H9 (cell line): ENCODE data around the gene SELENOF. TPM values are rescaled to one million over a fixed set of nuclear protein-coding genes. Genes with fewer than 3 reads are reported as not detected.

ENCODE experiments used
- DNase-seq: peaks from one replicate; pipeline ENCODE4 v3.0.0-alpha.2; 2017
- H2AFZ ChIP-seq: one replicate; pipeline ENCODE4 v1.6.1; 2013; ENCODE audit warnings: mild to moderate bottlenecking, low read length, control low read depth, moderate library complexity
- H2AK5ac ChIP-seq: 2 replicates; pipeline ENCODE4 v1.6.1; 2013; ENCODE audit warnings: low read length, control low read depth, mixed read lengths; ENCODE audit not compliant: insufficient read length
- H2BK120ac ChIP-seq: one replicate; pipeline ENCODE4 v1.6.1; 2013; ENCODE audit warnings: low read depth, mild to moderate bottlenecking, low read length, control low read depth, inconsistent platforms; ENCODE audit not compliant: poor library complexity, severe bottlenecking
- H2BK12ac ChIP-seq: 2 replicates; pipeline ENCODE4 v1.6.1; 2013; ENCODE audit warnings: low read length, control low read depth, mixed read lengths, low read depth; ENCODE audit not compliant: insufficient read length
- H2BK15ac ChIP-seq: 2 replicates; pipeline ENCODE4 v1.6.1; 2013; ENCODE audit warnings: low read depth, low read length, control low read depth
- H2BK20ac ChIP-seq: one replicate; pipeline ENCODE4 v1.6.1; 2013; ENCODE audit warnings: low read depth, mild to moderate bottlenecking, low read length, control low read depth, inconsistent platforms; ENCODE audit not compliant: poor library complexity, severe bottlenecking
- H2BK5ac ChIP-seq: 2 replicates; pipeline ENCODE4 v1.6.1; 2013; ENCODE audit warnings: low read length, control low read depth, mixed read lengths; ENCODE audit not compliant: insufficient read length
- H3K14ac ChIP-seq: 2 replicates; pipeline ENCODE4 v1.6.1; 2013; ENCODE audit warnings: low read length, control low read depth; ENCODE audit not compliant: insufficient read depth
- H3K18ac ChIP-seq: 2 replicates; pipeline ENCODE4 v1.6.1; 2013; ENCODE audit warnings: low read depth, mild to moderate bottlenecking, mixed read lengths, low read length, control low read depth; ENCODE audit not compliant: insufficient read length
- H3K23ac ChIP-seq: 2 replicates; pipeline ENCODE4 v1.6.1; 2013; ENCODE audit warnings: low read length, control low read depth, mixed read lengths, low read depth; ENCODE audit not compliant: insufficient read length
- H3K23me2 ChIP-seq: 2 replicates; pipeline ENCODE4 v1.6.1; 2013; ENCODE audit warnings: low read depth, mild to moderate bottlenecking, mixed read lengths, low read length, control low read depth; ENCODE audit not compliant: insufficient read length, poor library complexity, severe bottlenecking
- H3K27ac ChIP-seq: 2 replicates; pipeline ENCODE4 v1.5.1; 2013; ENCODE audit warnings: low read length, control low read depth, mixed read lengths, low read depth; ENCODE audit not compliant: insufficient read length
- H3K27me3 ChIP-seq: 2 replicates; pipeline ENCODE4 v1.6.1; 2013; ENCODE audit warnings: low read length, control low read depth, inconsistent platforms; ENCODE audit not compliant: insufficient read depth
- H3K4ac ChIP-seq: 2 replicates; pipeline ENCODE4 v1.6.1; 2013; ENCODE audit warnings: low read depth, mild to moderate bottlenecking, control low read depth, inconsistent platforms, low read length, moderate library complexity
- H3K4me1 ChIP-seq: 2 replicates; pipeline ENCODE4 v1.6.1; 2013; ENCODE audit warnings: low read length, control low read depth, inconsistent platforms; ENCODE audit not compliant: insufficient read depth
- H3K4me2 ChIP-seq: 2 replicates; pipeline ENCODE4 v1.6.1; 2013; ENCODE audit warnings: low read length, control low read depth, mixed read lengths; ENCODE audit not compliant: insufficient read length, insufficient read depth
- H3K56ac ChIP-seq: 2 replicates; pipeline ENCODE4 v1.6.1; 2013; ENCODE audit warnings: low read depth, mild to moderate bottlenecking, mixed read lengths, low read length, control low read depth; ENCODE audit not compliant: insufficient read length
- H3K79me1 ChIP-seq: 2 replicates; pipeline ENCODE4 v1.6.1; 2013; ENCODE audit warnings: low read depth, mild to moderate bottlenecking, moderate library complexity, low read length, control low read depth, inconsistent platforms; ENCODE audit not compliant: insufficient read depth, poor library complexity, severe bottlenecking
- H3K79me2 ChIP-seq: 2 replicates; pipeline ENCODE4 v1.6.1; 2013; ENCODE audit warnings: low read length, control low read depth, inconsistent platforms; ENCODE audit not compliant: insufficient read depth
- H3K9ac ChIP-seq: 2 replicates; pipeline ENCODE4 v1.6.1; 2013; ENCODE audit warnings: low read length, control low read depth, mixed read lengths; ENCODE audit not compliant: insufficient read length; ENCODE audit errors: extremely low read depth
- H3K9me3 ChIP-seq: one replicate; pipeline ENCODE4 v1.6.1; 2013; ENCODE audit warnings: low read depth, low read length, inconsistent platforms; ENCODE audit not compliant: control insufficient read depth
- H3T11ph ChIP-seq: one replicate; pipeline ENCODE4 v1.6.1; 2013; ENCODE audit warnings: mild to moderate bottlenecking, low read length, control low read depth, inconsistent platforms
- H4K20me1 ChIP-seq: one replicate; pipeline ENCODE4 v1.6.1; 2013; ENCODE audit not compliant: control insufficient read depth, insufficient read length, insufficient read depth
- H4K5ac ChIP-seq: 2 replicates; pipeline ENCODE4 v1.6.1; 2013; ENCODE audit warnings: low read depth, mild to moderate bottlenecking, mixed read lengths, low read length, control low read depth; ENCODE audit not compliant: insufficient read length
- H4K8ac ChIP-seq: replicated peaks from 2 replicates; pipeline ENCODE4 v1.6.1; 2013; ENCODE audit warnings: low read length, control low read depth, mixed read lengths, low read depth; ENCODE audit not compliant: insufficient read length
- H4K91ac ChIP-seq: 2 replicates; pipeline ENCODE4 v1.6.1; 2013; ENCODE audit warnings: low read depth, mild to moderate bottlenecking, moderate library complexity, mixed read lengths, low read length, control low read depth; ENCODE audit not compliant: insufficient read length
- H3K27ac Mint-ChIP-seq, 3 experiments: 2 replicates in 2 of 3; 3 replicates in 1 of 3; pipeline ENCODE4 v1.8.0; 2020 to 2021; ENCODE audit warnings: mixed read lengths in 3 of 3, mild to moderate bottlenecking in 1 of 3, moderate library complexity in 1 of 3
- H3K27me3 Mint-ChIP-seq: 2 replicates; pipeline ENCODE4 v1.8.0; 2021; ENCODE audit warnings: low read depth, mild to moderate bottlenecking, moderate library complexity, mixed read lengths
- H3K36me3 Mint-ChIP-seq, 3 experiments: 2 replicates in 2 of 3; 3 replicates in 1 of 3; pipeline ENCODE4 v1.8.0; 2020 to 2021; ENCODE audit warnings: low read depth in 3 of 3, mixed read lengths in 3 of 3; ENCODE audit not compliant: insufficient read depth in 1 of 3
- H3K4me1 Mint-ChIP-seq, 2 experiments: 2 replicates each; pipeline ENCODE4 v1.8.0; 2020; ENCODE audit warnings: mixed read lengths in 2 of 2
- H3K4me3 Mint-ChIP-seq, 2 experiments: 2 replicates in 1 of 2; 3 replicates in 1 of 2; pipeline ENCODE4 v1.8.0; 2020 to 2021; ENCODE audit warnings: mild to moderate bottlenecking in 2 of 2, mixed read lengths in 2 of 2, moderate library complexity in 1 of 2
- H3K9me3 Mint-ChIP-seq, 2 experiments: 2 replicates in 1 of 2; 3 replicates in 1 of 2; pipeline ENCODE4 v1.8.0; 2020; ENCODE audit warnings: mild to moderate bottlenecking in 2 of 2, mixed read lengths in 2 of 2, moderate library complexity in 1 of 2
- WGBS: extraction: QIAGEN DNeasy Blood & Tissue Kit; methylation state at CpG from one replicate; pipeline ENCODE4 v1.1.7; 2013; ENCODE audit warnings: missing lambda C conversion rate, low lambda C conversion rate, mixed read lengths; ENCODE audit not compliant: insufficient read length; ENCODE audit errors: extremely low coverage; 5-methylcytosine and 5-hydroxymethylcytosine counted together
- total RNA-seq: library from RNA; stranded (reverse); gene quantifications from 2 replicates; pipeline ENCODE4 v1.2.1, GENCODE V29; 2021
- TF ChIP-seq, protein P1 (sequence below): fragments of 200-600 bp; sonication (generic); conservative IDR thresholded peaks from 3 replicates; pipeline ENCODE4 v1.8.0; 2021; ENCODE audit warnings: antibody characterized with exemption, mild to moderate bottlenecking

SELENOF gene
- total RNA-seq, 1 experiment from 2014 or later = 143 TPM

DNA sequence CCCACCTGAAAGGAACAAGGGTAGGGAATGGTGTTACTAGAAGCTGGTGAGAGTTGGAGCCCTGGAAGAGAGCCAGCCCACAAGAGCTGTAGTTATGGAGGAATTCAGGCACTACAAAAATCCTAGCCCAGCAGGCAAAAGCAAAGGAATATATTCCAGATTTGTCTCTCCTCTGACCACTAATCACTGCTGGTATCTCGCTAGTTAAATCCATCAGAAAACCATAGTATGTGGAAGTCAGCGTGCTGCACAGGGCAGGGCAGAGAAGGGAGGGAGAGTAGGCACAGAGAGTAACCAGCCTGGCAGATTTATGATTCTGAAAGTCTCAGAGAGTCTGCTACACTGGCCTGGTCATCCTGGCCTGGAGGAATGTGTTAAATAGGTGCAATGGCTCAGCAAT, 88.6 kb downstream of the SELENOF start:
- Histone ChIP-seq H2BK12ac (no peak overlapping the region), H3K9ac (no peak overlapping the region), H3K4ac (no peak overlapping the region), H2AFZ (no peak overlapping the region), H4K20me1 (no peaks in the 10 kb centered on the region), H3K14ac (no peak overlapping the region), H3K56ac (no peak overlapping the region), H3K23ac (no peak overlapping the region), H3K27me3 (0 out of 2 replicates have a peak, but pooled peaks cover 2% of the 10 kb centered on the region), H3K4me2 (no peak overlapping the region), H4K5ac (no peak overlapping the region), H2BK15ac (no peak overlapping the region), H3K79me1 (no peaks in the 10 kb centered on the region), H3K23me2 (no peaks in the 10 kb centered on the region), H4K8ac (no peak overlapping the region), H4K91ac (no peak overlapping the region), H3K4me1 (no peaks in the 10 kb centered on the region), H2BK20ac (no peak overlapping the region), H3K79me2 (no peaks in the 10 kb centered on the region), H2BK120ac (no peak overlapping the region), H3K27ac (no peak overlapping the region), H3T11ph (no peak overlapping the region), H2AK5ac (no peak overlapping the region), H3K9me3 (no peaks in the 10 kb centered on the region), H2BK5ac (no peak overlapping the region), H3K18ac (no peak overlapping the region)
- H3K4me3 Mint-ChIP-seq = no peak overlapping the region
- H3K4me1 Mint-ChIP-seq = peaks cover 13 to 26% of the 10 kb centered on the region in 2 experiments
- no peak for DNase-seq
- TF ChIP-seq, protein P1, sequence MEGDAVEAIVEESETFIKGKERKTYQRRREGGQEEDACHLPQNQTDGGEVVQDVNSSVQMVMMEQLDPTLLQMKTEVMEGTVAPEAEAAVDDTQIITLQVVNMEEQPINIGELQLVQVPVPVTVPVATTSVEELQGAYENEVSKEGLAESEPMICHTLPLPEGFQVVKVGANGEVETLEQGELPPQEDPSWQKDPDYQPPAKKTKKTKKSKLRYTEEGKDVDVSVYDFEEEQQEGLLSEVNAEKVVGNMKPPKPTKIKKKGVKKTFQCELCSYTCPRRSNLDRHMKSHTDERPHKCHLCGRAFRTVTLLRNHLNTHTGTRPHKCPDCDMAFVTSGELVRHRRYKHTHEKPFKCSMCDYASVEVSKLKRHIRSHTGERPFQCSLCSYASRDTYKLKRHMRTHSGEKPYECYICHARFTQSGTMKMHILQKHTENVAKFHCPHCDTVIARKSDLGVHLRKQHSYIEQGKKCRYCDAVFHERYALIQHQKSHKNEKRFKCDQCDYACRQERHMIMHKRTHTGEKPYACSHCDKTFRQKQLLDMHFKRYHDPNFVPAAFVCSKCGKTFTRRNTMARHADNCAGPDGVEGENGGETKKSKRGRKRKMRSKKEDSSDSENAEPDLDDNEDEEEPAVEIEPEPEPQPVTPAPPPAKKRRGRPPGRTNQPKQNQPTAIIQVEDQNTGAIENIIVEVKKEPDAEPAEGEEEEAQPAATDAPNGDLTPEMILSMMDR = no peak
- no peak overlapping the region for H3K27ac Mint-ChIP-seq
- H3K27me3 Mint-ChIP-seq = no peaks in the 10 kb centered on the region
- H3K36me3 Mint-ChIP-seq = no peaks in the 10 kb centered on the region; a peak in 1 of 7 replicates
- WGBS = no CpG with 5 or more reads among the region's 2 CpGs
- no peaks in the 10 kb centered on the region; a peak in 1 of 5 replicates for H3K9me3 Mint-ChIP-seq
